Neural cell (in vitro differentiated cells): ENCODE measurements around the gene RPS18. TPM values are rescaled to one million over a fixed set of nuclear protein-coding genes. Genes with fewer than 3 reads are reported as not detected.

Experiments used
- H2AFZ ChIP-seq: fragments of 200-600, 300-800 bp; sonication (generic), shearing (Covaris generic); 2 replicates; pipeline ENCODE4 v1.6.0; 2014; ENCODE audit warnings: low read depth, mild to moderate bottlenecking, antibody characterized with exemption, low read length, moderate library complexity
- H3F3A ChIP-seq: fragments of 200-600 bp; shearing (Covaris generic); 2 replicates; pipeline ENCODE4 v1.6.1; 2016; ENCODE audit warnings: mild to moderate bottlenecking, moderate library complexity, mixed read lengths, antibody characterized with exemption, low read length; ENCODE audit not compliant: insufficient read depth, poor library complexity, severe bottlenecking
- H3K27ac ChIP-seq: fragments of 200-600, 300-800 bp; sonication (generic), shearing (Covaris generic); 2 replicates; pipeline ENCODE4 v1.5.1; 2014; ENCODE audit warnings: mild to moderate bottlenecking, low read length, moderate library complexity
- H3K27me3 ChIP-seq: fragments of 300-800, 200-600 bp; sonication (generic), shearing (Covaris generic); 2 replicates; pipeline ENCODE4 v1.6.0; 2014; ENCODE audit warnings: mild to moderate bottlenecking, low read depth, low read length, moderate library complexity; ENCODE audit not compliant: insufficient read depth
- H3K36me3 ChIP-seq: fragments of 300-800, 200-600 bp; sonication (generic), shearing (Covaris generic); 2 replicates; pipeline ENCODE4 v1.5.1; 2014; ENCODE audit warnings: mild to moderate bottlenecking, antibody characterized with exemption, low read length, moderate library complexity; ENCODE audit not compliant: insufficient read depth
- H3K4me2 ChIP-seq: fragments of 300-800, 200-600 bp; sonication (generic), shearing (Covaris generic); 2 replicates; pipeline ENCODE4 v1.6.0; 2014; ENCODE audit warnings: mild to moderate bottlenecking, low read length
- H3K4me3 ChIP-seq: fragments of 300-800, 200-600 bp; sonication (generic), shearing (Covaris generic); 2 replicates; pipeline ENCODE4 v1.5.1; 2014; ENCODE audit warnings: mild to moderate bottlenecking, low read length, moderate library complexity
- H3K79me2 ChIP-seq: fragments of 200-600 bp; shearing (Covaris generic); replicated peaks from 2 replicates; pipeline ENCODE4 v1.6.0; 2014; ENCODE audit warnings: mild to moderate bottlenecking, low read length, moderate library complexity; ENCODE audit not compliant: insufficient read depth
- H3K9ac ChIP-seq: fragments of 300-800, 200-600 bp; sonication (generic), shearing (Covaris generic); 2 replicates; pipeline ENCODE4 v1.6.1; 2016; ENCODE audit warnings: mild to moderate bottlenecking, low read length, mixed read lengths
- H3K9me2 ChIP-seq: fragments of 200-600 bp; shearing (Covaris generic); 2 replicates; pipeline ENCODE4 v1.6.1; 2016; ENCODE audit warnings: mild to moderate bottlenecking, low read length, mixed read lengths; ENCODE audit not compliant: insufficient read depth
- H3K9me3 ChIP-seq: fragments of 200-600, 300-800 bp; sonication (generic), shearing (Covaris generic); 2 replicates; pipeline ENCODE4 v1.6.1; 2016; ENCODE audit warnings: mild to moderate bottlenecking, mixed run types, low read length, moderate library complexity, mixed read lengths
- H4K20me1 ChIP-seq: fragments of 200-600 bp; shearing (Covaris generic); 2 replicates; pipeline ENCODE4 v1.6.1; 2016; ENCODE audit warnings: mild to moderate bottlenecking, mixed run types; ENCODE audit not compliant: insufficient read depth
- CTCF ChIP-seq: fragments of 450-650 bp; IDR thresholded peaks from 2 replicates; pipeline ENCODE4 v1.5.1; 2014; ENCODE audit warnings: antibody characterized with exemption, mild to moderate bottlenecking, moderate library complexity; ENCODE audit not compliant: poor library complexity, severe bottlenecking
- EP300 ChIP-seq: fragments of 450-650 bp; conservative IDR thresholded peaks from 2 replicates; pipeline ENCODE4 v1.6.1; 2014; ENCODE audit warnings: antibody characterized with exemption, mild to moderate bottlenecking, moderate library complexity; ENCODE audit not compliant: poor library complexity, severe bottlenecking
- EZH2 ChIP-seq: fragments of 200-600, 300-800 bp; shearing (Covaris generic), sonication (generic); IDR thresholded peaks from 2 replicates; pipeline ENCODE4 v1.6.1; 2014; ENCODE audit warnings: antibody characterized with exemption, low read length, borderline replicate concordance, mild to moderate bottlenecking; ENCODE audit not compliant: insufficient read depth, poor library complexity, severe bottlenecking
- MXI1 ChIP-seq: fragments of 450-650 bp; conservative IDR thresholded peaks from 2 replicates; pipeline ENCODE4 v1.6.1; 2014; ENCODE audit warnings: antibody characterized with exemption, mild to moderate bottlenecking; ENCODE audit not compliant: poor library complexity, severe bottlenecking
- POLR2AphosphoS5 ChIP-seq: IDR thresholded peaks from 2 replicates; pipeline ENCODE4 v1.6.1; 2012
- RAD21 ChIP-seq: fragments of 450-650 bp; conservative IDR thresholded peaks from 2 replicates; pipeline ENCODE4 v1.6.1; 2014; ENCODE audit warnings: antibody characterized with exemption, mild to moderate bottlenecking, moderate library complexity
- SMC3 ChIP-seq: fragments of 450-650 bp; conservative IDR thresholded peaks from 2 replicates; pipeline ENCODE4 v1.6.1; 2014; ENCODE audit warnings: antibody characterized with exemption, mild to moderate bottlenecking, moderate library complexity; ENCODE audit not compliant: poor library complexity
- TAF1 ChIP-seq: IDR thresholded peaks from 2 replicates; pipeline ENCODE4 v1.6.1; 2012; ENCODE audit warnings: low read depth
- polyA plus RNA-seq: library from polyadenylated mRNA; depleted of rRNA; stranded (reverse); fragments of >200 nt; gene quantifications from 2 replicates; pipeline ENCODE4 v1.2.3, GENCODE V29; 2014
- TF ChIP-seq, protein P1 (sequence below): IDR thresholded peaks from 2 replicates; pipeline ENCODE4 v1.6.1; 2012; ENCODE audit warnings: borderline replicate concordance

The RPS18 gene
- polyA plus RNA-seq, 1 donor from 2014 or later, result 2,078 TPM

DNA sequence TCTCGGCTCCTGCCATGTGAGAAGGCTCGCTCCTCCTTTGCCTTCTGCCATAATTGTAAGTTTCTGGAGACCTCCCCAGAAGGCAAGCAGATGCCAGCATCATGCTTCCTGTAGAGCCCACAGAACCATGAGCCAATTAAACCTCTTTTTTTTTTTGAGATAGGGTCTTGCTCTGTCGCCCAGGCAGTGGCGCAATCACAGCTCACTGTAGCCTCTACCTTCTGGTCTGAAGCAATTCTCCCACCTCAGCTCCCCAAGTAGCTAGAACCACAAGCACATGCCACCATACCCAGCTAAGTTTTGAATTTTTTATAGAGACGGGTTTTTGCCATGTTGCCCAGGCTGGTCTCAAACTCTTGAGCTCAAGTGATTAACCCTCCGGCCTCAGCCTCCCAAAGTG is 35.0 kb upstream of the RPS18 start:
- TF ChIP-seq CTCF (no peak), TAF1 (no peak), MXI1 (no peak), POLR2AphosphoS5 (no peak), EP300 (no peak), SMC3 (no peak), EZH2 (no peak)
- TF ChIP-seq, protein P1, sequence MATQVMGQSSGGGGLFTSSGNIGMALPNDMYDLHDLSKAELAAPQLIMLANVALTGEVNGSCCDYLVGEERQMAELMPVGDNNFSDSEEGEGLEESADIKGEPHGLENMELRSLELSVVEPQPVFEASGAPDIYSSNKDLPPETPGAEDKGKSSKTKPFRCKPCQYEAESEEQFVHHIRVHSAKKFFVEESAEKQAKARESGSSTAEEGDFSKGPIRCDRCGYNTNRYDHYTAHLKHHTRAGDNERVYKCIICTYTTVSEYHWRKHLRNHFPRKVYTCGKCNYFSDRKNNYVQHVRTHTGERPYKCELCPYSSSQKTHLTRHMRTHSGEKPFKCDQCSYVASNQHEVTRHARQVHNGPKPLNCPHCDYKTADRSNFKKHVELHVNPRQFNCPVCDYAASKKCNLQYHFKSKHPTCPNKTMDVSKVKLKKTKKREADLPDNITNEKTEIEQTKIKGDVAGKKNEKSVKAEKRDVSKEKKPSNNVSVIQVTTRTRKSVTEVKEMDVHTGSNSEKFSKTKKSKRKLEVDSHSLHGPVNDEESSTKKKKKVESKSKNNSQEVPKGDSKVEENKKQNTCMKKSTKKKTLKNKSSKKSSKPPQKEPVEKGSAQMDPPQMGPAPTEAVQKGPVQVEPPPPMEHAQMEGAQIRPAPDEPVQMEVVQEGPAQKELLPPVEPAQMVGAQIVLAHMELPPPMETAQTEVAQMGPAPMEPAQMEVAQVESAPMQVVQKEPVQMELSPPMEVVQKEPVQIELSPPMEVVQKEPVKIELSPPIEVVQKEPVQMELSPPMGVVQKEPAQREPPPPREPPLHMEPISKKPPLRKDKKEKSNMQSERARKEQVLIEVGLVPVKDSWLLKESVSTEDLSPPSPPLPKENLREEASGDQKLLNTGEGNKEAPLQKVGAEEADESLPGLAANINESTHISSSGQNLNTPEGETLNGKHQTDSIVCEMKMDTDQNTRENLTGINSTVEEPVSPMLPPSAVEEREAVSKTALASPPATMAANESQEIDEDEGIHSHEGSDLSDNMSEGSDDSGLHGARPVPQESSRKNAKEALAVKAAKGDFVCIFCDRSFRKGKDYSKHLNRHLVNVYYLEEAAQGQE, result no peak
- Histone ChIP-seq H3K9me2 (no peaks in the 10 kb centered on the region), H3F3A (no peaks in the 10 kb centered on the region)

DNA sequence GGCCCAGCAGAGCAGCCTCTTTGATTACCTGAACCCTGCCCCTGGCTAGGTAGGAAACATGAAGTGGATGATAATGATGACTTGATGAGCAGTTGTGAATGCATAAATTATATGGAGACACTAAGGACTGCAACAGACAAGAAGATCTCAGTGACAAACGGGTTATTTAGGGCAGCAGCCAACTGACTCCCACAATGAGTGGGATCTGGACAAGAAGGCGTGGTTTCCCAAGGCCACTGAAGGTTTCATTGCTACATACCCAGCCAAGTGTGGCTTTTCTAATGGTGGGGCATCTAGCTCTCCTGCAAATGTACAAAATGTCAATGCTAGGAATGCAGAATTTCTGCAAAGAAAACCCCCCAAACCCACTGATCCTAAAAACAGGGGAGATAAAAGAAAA is 34.1 kb upstream of the RPS18 start:
- Histone ChIP-seq H3F3A (no peaks in the 10 kb centered on the region), H2AFZ (no peak overlapping the region), H3K27ac (no peak overlapping the region), H3K79me2 (no peaks in the 10 kb centered on the region), H3K4me2 (no peak overlapping the region), H4K20me1 (no peaks in the 10 kb centered on the region), H3K9me2 (no peaks in the 10 kb centered on the region), H3K36me3 (no peaks in the 10 kb centered on the region), H3K9me3 (no peaks in the 10 kb centered on the region), H3K9ac (no peak overlapping the region), H3K4me3 (no peak overlapping the region), H3K27me3 (no peaks in the 10 kb centered on the region)
- TF ChIP-seq SMC3 (no peak), EZH2 (no peak), CTCF (no peak), MXI1 (no peak), RAD21 (no peak), POLR2AphosphoS5 (no peak)
- TF ChIP-seq, protein P1, result no peak

More for the DNA sequence above, 35.0 kb upstream of the RPS18 start:
- Histone ChIP-seq H3K4me3 (no peak overlapping the region), H4K20me1 (no peaks in the 10 kb centered on the region), H3K79me2 (no peaks in the 10 kb centered on the region), H3K9me3 (no peaks in the 10 kb centered on the region), H3K36me3 (no peaks in the 10 kb centered on the region), H2AFZ (no peak overlapping the region), H3K4me2 (no peak overlapping the region), H3K27me3 (no peaks in the 10 kb centered on the region), H3K9ac (no peak overlapping the region), H3K27ac (no peak overlapping the region)
